ENCODE data around the gene BMERB1. TPM values are rescaled to one million over a fixed set of nuclear protein-coding genes. Genes with fewer than 3 reads are reported as not detected.

BMERB1 gene
- total and polyA plus RNA-seq, 4 experiments from 2014 or later: 0.43 to 4.0 (median 2.6) TPM

DNA sequence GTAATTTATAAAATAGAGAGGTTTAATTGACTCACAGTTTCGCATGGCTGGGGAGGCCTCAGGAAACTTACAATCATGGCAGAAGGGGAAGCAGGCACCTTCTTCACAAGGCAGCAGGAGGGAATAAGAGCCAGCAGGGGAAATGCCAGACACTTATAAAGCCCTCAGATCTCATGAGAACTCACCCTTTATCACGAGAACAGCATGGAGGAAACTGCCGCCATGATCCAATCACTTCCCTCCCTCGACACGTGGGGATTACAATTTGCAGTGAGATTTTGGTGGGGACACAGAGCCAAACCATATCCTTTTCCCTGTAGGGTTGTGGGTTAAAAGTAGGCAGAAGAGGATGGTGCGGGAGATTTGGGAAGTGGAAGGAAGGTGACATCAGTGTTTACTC is 101.4 kb downstream of the BMERB1 start:
- H3K9me3 Mint-ChIP-seq: no peaks in the 10 kb centered on the region
- no peaks in the 10 kb centered on the region for H3K36me3 Mint-ChIP-seq
- no peak for DNase-seq
- no peak overlapping the region for H3K4me3 Mint-ChIP-seq
- intact Hi-C loops (cut with micrococcal nuclease): no loop called here
- no peaks in the 10 kb centered on the region for H3K4me1 Mint-ChIP-seq
- CTCF ChIA-PET (ENCODE audit: partially characterized antibody): interaction anchor here (0.6 kb wide), 1 partner anchor 222 kb away, joined by 3 read pairs; no protein-coding TSS in a partner anchor
- Histone ChIP-seq H3K36me3 (ENCODE audit: insufficient read depth, low read length) (no peaks in the 10 kb centered on the region), H3K27me3 (ENCODE audit: insufficient read depth, low read length) (no peaks in the 10 kb centered on the region), H3K27ac (ENCODE audit: low read depth, low read length) (no peak overlapping the region), H3K4me1 (ENCODE audit: insufficient read depth, low read length) (no peaks in the 10 kb centered on the region), H3K4me3 (ENCODE audit: low read length in 2 of 2) (no peak overlapping the region), H3K9me3 (ENCODE audit: control insufficient read depth in 1 of 2, low read length in 2 of 2) (no peaks in the 10 kb centered on the region)
- peaks cover 0 to 1% of the 10 kb centered on the region in 2 donors for H3K27me3 Mint-ChIP-seq
- no peak overlapping the region for H3K27ac Mint-ChIP-seq
- POLR2A ChIA-PET (ENCODE audit: partially characterized antibody): no interaction called here

DNA sequence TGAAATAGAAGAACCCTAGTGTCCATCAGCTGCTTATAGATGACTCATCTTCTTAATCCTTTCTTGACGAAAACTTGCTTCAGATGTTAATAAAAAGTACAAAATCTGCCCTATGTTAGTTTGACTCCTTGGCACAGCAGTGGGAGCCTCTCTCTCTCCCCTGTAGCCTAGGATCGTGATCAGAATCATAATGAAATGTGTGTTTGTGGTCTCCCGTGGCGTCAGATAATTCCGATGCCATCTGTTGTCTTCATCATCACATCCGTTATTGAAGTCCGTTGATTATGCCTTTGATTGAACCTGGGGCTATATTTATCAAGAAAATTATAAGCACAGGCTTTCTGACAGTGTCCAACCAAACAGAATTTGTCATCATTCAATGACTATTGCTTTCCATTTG is 102.5 kb downstream of the BMERB1 start:
- POLR2A ChIA-PET (ENCODE audit: partially characterized antibody): no interaction called here
- no peaks in the 10 kb centered on the region for H3K9me3 ChIP-seq (ENCODE audit: control insufficient read depth in 1 of 2, low read length in 2 of 2)
- no peak overlapping the region for H3K27ac ChIP-seq (ENCODE audit: low read depth, low read length)
- CTCF ChIA-PET (ENCODE audit: partially characterized antibody): no interaction called here
- H3K9me3 Mint-ChIP-seq: no peaks in the 10 kb centered on the region
- intact Hi-C loops (cut with micrococcal nuclease): no loop called here
- no peaks in the 10 kb centered on the region for H3K4me1 Mint-ChIP-seq
- H3K27me3 Mint-ChIP-seq: peaks cover 0 to 1% of the 10 kb centered on the region in 2 donors
- no peak overlapping the region for H3K4me3 Mint-ChIP-seq
- no peak overlapping the region for H3K27ac Mint-ChIP-seq
- H3K4me3 ChIP-seq (ENCODE audit: low read length in 2 of 2): no peak overlapping the region
- H3K27me3 ChIP-seq (ENCODE audit: insufficient read depth, low read length): no peaks in the 10 kb centered on the region
- DNase-seq: no peak
- no peaks in the 10 kb centered on the region for H3K36me3 Mint-ChIP-seq
- no peaks in the 10 kb centered on the region for H3K4me1 ChIP-seq (ENCODE audit: insufficient read depth, low read length)
- no peaks in the 10 kb centered on the region for H3K36me3 ChIP-seq (ENCODE audit: insufficient read depth, low read length)

DNA sequence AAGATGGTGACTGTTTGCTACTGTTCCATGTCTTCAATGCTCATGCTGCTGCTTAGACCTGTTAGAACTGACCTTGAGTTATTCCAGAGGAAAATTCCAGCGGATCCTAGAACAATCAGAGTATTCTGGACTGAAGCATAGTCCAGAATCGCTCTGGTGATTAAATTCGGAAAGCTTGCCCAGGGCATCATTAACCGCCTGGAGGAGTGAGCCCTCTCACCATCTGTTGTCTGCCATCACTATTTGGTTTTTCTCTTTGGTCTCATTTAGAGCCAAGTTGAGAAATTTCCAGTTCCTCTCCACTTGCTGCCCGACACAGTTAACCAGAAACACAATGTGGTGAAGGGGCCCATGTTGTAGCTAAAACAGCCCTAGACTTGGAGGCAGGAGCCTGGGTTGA is 104.1 kb downstream of the BMERB1 start:
- DNase-seq: no peak
- Mint-ChIP-seq H3K4me3 (no peak overlapping the region), H3K27ac (peak overlapping the region in 1 of 7 donors; percentile 36), H3K4me1 (no peaks in the 10 kb centered on the region), H3K9me3 (peaks cover 0 to 8% (median 0%) of the 10 kb centered on the region in 8 donors), H3K27me3 (no peaks in the 10 kb centered on the region), H3K36me3 (no peaks in the 10 kb centered on the region)
- intact Hi-C loops (cut with micrococcal nuclease): no loop called here
- Histone ChIP-seq H3K36me3 (ENCODE audit: insufficient read depth, low read length) (no peaks in the 10 kb centered on the region), H3K27ac (ENCODE audit: low read depth, low read length) (no peak overlapping the region), H3K9me3 (ENCODE audit: control insufficient read depth in 1 of 2, low read length in 2 of 2) (no peaks in the 10 kb centered on the region), H3K4me3 (ENCODE audit: low read length in 2 of 2) (no peak overlapping the region), H3K4me1 (ENCODE audit: insufficient read depth, low read length) (no peaks in the 10 kb centered on the region), H3K27me3 (ENCODE audit: insufficient read depth, low read length) (no peaks in the 10 kb centered on the region)
- ChIA-PET POLR2A (ENCODE audit: partially characterized antibody) (no interaction called here), CTCF (ENCODE audit: partially characterized antibody) (no interaction called here)

DNA sequence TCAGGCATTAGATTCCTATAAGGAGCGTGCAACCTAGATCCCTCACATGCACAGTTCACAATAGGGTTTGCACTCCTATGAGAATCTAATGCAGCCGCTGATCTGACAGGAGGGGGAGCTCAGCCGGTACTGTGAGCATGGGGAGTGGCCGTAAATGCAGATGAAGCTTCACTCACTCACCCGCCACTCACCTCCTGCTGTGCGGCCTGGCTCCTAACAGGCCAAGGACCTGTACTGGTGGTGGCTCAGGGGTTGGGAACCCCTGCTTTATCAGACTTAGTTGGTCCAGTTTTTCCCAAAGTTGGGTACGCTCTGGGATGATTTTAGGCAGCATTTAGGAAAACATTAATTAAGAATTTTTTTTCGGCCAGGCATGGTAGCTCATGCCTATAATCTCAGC is 104.8 kb downstream of the BMERB1 start:
- Mint-ChIP-seq H3K27me3 (no peaks in the 10 kb centered on the region), H3K9me3 (peaks cover 0 to 11% (median 0%) of the 10 kb centered on the region in 8 donors), H3K4me1 (no peaks in the 10 kb centered on the region), H3K36me3 (no peaks in the 10 kb centered on the region), H3K27ac (no peak overlapping the region), H3K4me3 (no peak overlapping the region)
- no peak overlapping the region for H3K4me3 ChIP-seq (ENCODE audit: low read length in 2 of 2)
- H3K4me1 ChIP-seq (ENCODE audit: insufficient read depth, low read length): no peaks in the 10 kb centered on the region
- POLR2A ChIA-PET (ENCODE audit: partially characterized antibody): no interaction called here
- intact Hi-C loops (cut with micrococcal nuclease): no loop called here
- H3K27me3 ChIP-seq (ENCODE audit: insufficient read depth, low read length): no peaks in the 10 kb centered on the region
- CTCF ChIA-PET (ENCODE audit: partially characterized antibody): no interaction called here
- no peak for DNase-seq
- no peak overlapping the region for H3K27ac ChIP-seq (ENCODE audit: low read depth, low read length)
- H3K9me3 ChIP-seq (ENCODE audit: control insufficient read depth in 1 of 2, low read length in 2 of 2): no peaks in the 10 kb centered on the region
- H3K36me3 ChIP-seq (ENCODE audit: insufficient read depth, low read length): no peaks in the 10 kb centered on the region

DNA sequence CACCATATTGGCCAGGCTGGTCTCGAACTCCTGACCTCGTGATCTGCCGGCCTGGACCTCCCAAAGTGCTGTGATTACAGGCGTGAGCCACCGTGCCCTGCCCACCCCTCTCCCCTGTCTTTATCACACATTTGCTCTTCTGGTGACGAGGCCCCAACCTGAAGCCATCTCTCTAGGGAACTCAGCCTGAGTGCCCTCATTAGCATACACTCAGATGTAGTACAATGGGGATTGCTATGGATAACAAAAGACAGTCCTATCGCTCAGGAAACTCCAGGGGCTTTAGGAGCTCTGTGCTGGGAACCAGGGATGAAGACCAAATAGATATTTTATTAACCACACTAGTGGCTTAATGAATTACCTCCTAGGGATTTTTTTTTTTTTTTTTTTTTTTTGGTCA is 107.9 kb downstream of the BMERB1 start:
- DNase-seq: no peak
- no peaks in the 10 kb centered on the region for H3K9me3 ChIP-seq (ENCODE audit: control insufficient read depth in 1 of 2, low read length in 2 of 2)
- Mint-ChIP-seq H3K9me3 (peaks cover 0 to 11% (median 0%) of the 10 kb centered on the region in 8 donors), H3K27ac (no peak overlapping the region), H3K4me1 (no peaks in the 10 kb centered on the region), H3K27me3 (no peaks in the 10 kb centered on the region), H3K4me3 (no peak overlapping the region), H3K36me3 (no peaks in the 10 kb centered on the region)
- POLR2A ChIA-PET (ENCODE audit: partially characterized antibody): interaction anchor here (0.6 kb wide), 2 partner anchors 20 to 188 kb away, joined by 3 read pairs; no protein-coding TSS in a partner anchor
- CTCF ChIA-PET (ENCODE audit: partially characterized antibody): interaction anchor here (0.7 kb wide), 1 partner anchor 494 kb away, joined by 4 read pairs; no protein-coding TSS in a partner anchor
- no peaks in the 10 kb centered on the region for H3K36me3 ChIP-seq (ENCODE audit: insufficient read depth, low read length)
- H3K27ac ChIP-seq (ENCODE audit: low read depth, low read length): no peak overlapping the region
- H3K27me3 ChIP-seq (ENCODE audit: insufficient read depth, low read length): no peaks in the 10 kb centered on the region
- no peaks in the 10 kb centered on the region for H3K4me1 ChIP-seq (ENCODE audit: insufficient read depth, low read length)
- intact Hi-C loops (cut with micrococcal nuclease): no loop called here
- no peak overlapping the region for H3K4me3 ChIP-seq (ENCODE audit: low read length in 2 of 2)

DNA sequence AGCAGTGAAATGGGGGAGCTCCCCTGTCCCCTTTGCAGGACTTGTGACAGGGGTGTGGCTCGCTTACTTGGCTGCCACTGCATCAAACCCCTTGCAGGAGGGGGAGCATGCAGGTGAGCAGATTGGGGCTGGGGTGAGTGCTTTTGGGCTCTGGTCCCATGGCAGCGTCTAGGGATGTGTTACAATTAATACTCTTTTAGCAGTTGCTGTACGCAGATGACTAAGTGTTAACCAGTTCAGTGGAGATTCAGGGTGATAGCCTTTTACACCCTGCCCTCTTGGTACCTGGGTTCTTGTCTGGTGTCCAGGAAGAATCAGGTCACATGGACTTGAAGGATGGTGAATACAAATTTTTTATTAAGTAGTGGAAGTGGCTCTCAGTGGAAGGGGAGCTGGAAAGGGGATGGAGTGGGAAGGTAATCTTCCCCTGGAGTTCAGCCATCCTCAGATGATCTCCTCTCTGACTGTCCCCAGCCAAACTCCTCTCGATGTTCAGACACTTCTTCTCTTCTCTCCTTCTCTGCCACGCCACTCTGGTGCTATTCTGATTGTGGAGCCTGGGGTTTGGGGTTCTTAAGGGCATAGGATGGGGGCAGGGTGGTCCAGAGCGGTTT is 108.5 kb downstream of the BMERB1 start:
- H3K27me3 Mint-ChIP-seq: no peaks in the 10 kb centered on the region
- H3K4me3 Mint-ChIP-seq: no peak overlapping the region
- no peaks in the 10 kb centered on the region for H3K4me1 Mint-ChIP-seq
- Histone ChIP-seq H3K27me3 (ENCODE audit: insufficient read depth, low read length) (no peaks in the 10 kb centered on the region), H3K4me1 (ENCODE audit: insufficient read depth, low read length) (no peaks in the 10 kb centered on the region), H3K4me3 (ENCODE audit: low read length in 2 of 2) (no peak overlapping the region), H3K36me3 (ENCODE audit: insufficient read depth, low read length) (no peaks in the 10 kb centered on the region), H3K27ac (ENCODE audit: low read depth, low read length) (no peak overlapping the region), H3K9me3 (ENCODE audit: control insufficient read depth in 1 of 2, low read length in 2 of 2) (no peaks in the 10 kb centered on the region)
- no peak for DNase-seq
- POLR2A ChIA-PET (ENCODE audit: partially characterized antibody): interaction anchor here (0.6 kb wide), 1 partner anchor 19 kb away, joined by 3 read pairs; no protein-coding TSS in a partner anchor
- peak overlapping the region in 1 of 7 donors; percentile 7 for H3K27ac Mint-ChIP-seq
- CTCF ChIA-PET (ENCODE audit: partially characterized antibody): interaction anchor here (0.7 kb wide), 1 partner anchor 493 kb away, joined by 4 read pairs; no protein-coding TSS in a partner anchor
- H3K36me3 Mint-ChIP-seq: no peaks in the 10 kb centered on the region
- intact Hi-C loops (cut with micrococcal nuclease): no loop called here
- H3K9me3 Mint-ChIP-seq: peaks cover 0 to 11% (median 0%) of the 10 kb centered on the region in 8 donors

DNA sequence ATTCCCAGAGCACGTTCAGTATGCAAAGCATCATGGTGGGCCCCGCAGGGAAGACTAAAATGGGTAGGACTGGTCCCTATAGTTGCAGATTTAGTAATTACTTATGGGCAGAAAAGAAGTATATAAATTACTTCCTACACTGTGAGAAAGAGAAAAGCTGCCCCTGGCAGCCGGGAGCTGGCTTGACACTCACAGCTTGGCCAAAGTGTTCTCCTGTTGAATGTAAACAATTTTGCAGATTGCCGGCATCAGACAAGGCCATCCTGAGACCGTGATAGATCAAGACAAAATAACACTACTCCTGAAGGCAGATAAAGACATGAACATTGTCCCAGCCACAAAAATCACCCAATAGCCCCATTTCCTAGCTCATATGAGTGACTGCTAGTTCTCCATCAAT is 110.0 kb downstream of the BMERB1 start:
- H3K4me1 Mint-ChIP-seq: no peaks in the 10 kb centered on the region
- CTCF ChIA-PET (ENCODE audit: partially characterized antibody): no interaction called here
- no peak overlapping the region for H3K4me3 ChIP-seq (ENCODE audit: low read length in 2 of 2)
- no peak overlapping the region for H3K27ac Mint-ChIP-seq
- peaks cover 0 to 11% (median 0%) of the 10 kb centered on the region in 8 donors for H3K9me3 Mint-ChIP-seq
- H3K9me3 ChIP-seq (ENCODE audit: control insufficient read depth in 1 of 2, low read length in 2 of 2): no peaks in the 10 kb centered on the region
- no peak for DNase-seq
- POLR2A ChIA-PET (ENCODE audit: partially characterized antibody): no interaction called here
- H3K27ac ChIP-seq (ENCODE audit: low read depth, low read length): no peak overlapping the region
- intact Hi-C loops (cut with micrococcal nuclease): no loop called here
- H3K4me3 Mint-ChIP-seq: no peak overlapping the region
- H3K27me3 Mint-ChIP-seq: no peaks in the 10 kb centered on the region
- no peaks in the 10 kb centered on the region for H3K27me3 ChIP-seq (ENCODE audit: insufficient read depth, low read length)
- no peaks in the 10 kb centered on the region for H3K36me3 ChIP-seq (ENCODE audit: insufficient read depth, low read length)
- H3K36me3 Mint-ChIP-seq: no peaks in the 10 kb centered on the region
- H3K4me1 ChIP-seq (ENCODE audit: insufficient read depth, low read length): no peaks in the 10 kb centered on the region

All from CD4-positive, alpha-beta memory T cell (primary cell).